ENCODE results near the gene PDE6G.
"Not testable (repeated sequence)": the region's sequence is repeated elsewhere in the genome, so short reads cannot be mapped to it uniquely, and the experiment has no call there.

PDE6G gene

GRCh38 chr17:81681672-81682071 is 25.3 kb upstream of the PDE6G start:
- FAIRE-seq = no peak
- TF ChIP-seq, protein P1, sequence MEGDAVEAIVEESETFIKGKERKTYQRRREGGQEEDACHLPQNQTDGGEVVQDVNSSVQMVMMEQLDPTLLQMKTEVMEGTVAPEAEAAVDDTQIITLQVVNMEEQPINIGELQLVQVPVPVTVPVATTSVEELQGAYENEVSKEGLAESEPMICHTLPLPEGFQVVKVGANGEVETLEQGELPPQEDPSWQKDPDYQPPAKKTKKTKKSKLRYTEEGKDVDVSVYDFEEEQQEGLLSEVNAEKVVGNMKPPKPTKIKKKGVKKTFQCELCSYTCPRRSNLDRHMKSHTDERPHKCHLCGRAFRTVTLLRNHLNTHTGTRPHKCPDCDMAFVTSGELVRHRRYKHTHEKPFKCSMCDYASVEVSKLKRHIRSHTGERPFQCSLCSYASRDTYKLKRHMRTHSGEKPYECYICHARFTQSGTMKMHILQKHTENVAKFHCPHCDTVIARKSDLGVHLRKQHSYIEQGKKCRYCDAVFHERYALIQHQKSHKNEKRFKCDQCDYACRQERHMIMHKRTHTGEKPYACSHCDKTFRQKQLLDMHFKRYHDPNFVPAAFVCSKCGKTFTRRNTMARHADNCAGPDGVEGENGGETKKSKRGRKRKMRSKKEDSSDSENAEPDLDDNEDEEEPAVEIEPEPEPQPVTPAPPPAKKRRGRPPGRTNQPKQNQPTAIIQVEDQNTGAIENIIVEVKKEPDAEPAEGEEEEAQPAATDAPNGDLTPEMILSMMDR (IDR thresholded peaks at IDR 0.05; ENCODE audit: insufficient read depth, missing control alignments) = no peak
- DNase-seq (ENCODE audit: insufficient read length, low spot score) = no peak

GRCh38 chr17:81680150-81680549 is 23.8 kb upstream of the PDE6G start:
- TF ChIP-seq, protein P1 (IDR thresholded peaks at IDR 0.05; ENCODE audit: insufficient read depth, missing control alignments) = no peak
- no peak for DNase-seq (ENCODE audit: insufficient read length, low spot score)

DNA sequence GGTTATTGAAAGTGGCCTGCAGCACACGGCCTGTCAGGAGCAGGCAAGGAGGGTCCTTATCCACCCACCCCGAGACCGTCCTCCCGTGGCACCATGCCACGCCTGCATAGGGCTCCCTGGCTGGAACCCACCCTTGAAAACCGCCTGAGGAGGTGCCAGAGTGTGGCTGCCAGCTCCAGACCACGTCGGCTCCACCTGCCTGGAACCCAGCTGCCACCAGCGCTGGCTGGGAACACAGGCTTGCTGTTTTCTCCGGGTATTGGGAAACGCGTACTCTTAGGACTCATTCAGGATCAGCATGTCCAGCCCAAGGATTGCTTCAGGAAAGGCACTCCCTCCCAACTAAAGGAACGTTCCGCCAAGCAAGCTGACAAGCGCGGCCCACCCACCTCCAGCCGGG is 20.6 kb upstream of the PDE6G start:
- FAIRE-seq = no peak
- no peak for DNase-seq (ENCODE audit: insufficient read length, low spot score)
- TF ChIP-seq, protein P1 (IDR thresholded peaks at IDR 0.05; ENCODE audit: insufficient read depth, missing control alignments) = no peak

More at GRCh38 chr17:81680150-81680549, 23.8 kb upstream of the PDE6G start:
- FAIRE-seq = no peak

- not testable (repeated sequence) for FAIRE-seq; DNase-seq (ENCODE audit: insufficient read length, low spot score)
- TF ChIP-seq, protein P1 (IDR thresholded peaks at IDR 0.05; ENCODE audit: insufficient read depth, missing control alignments) = peak; percentile 44
Observed at GRCh38 chr17:81675515-81676221, 19.3 kb upstream of the PDE6G start.

GRCh38 chr17:81673561-81674258 is 17.4 kb upstream of the PDE6G start:
- FAIRE-seq = no peak
- no peak for DNase-seq (ENCODE audit: insufficient read length, low spot score)
- TF ChIP-seq, protein P1 (IDR thresholded peaks at IDR 0.05; ENCODE audit: insufficient read depth, missing control alignments) = no peak

DNA sequence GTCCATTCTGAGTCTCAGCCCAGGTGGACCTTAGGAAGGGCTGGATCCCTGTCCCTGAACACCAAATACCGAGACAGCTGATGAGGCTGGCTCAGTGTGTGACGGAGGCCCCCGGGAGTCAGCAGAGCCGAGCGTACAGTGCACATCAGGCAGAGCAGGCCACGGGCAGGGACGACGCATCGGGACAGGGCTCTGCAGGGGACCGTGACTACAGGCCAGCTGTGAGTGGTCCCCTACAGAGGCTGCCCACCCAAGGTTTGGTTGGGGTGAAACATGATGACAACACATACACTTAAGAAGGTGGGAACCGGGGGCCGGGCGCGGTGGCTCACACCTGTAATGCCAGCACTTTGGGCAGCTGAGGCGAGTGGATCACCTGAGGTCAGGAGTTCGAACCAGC is 16.6 kb upstream of the PDE6G start:
- DNase-seq (ENCODE audit: insufficient read length, low spot score) (no peak), FAIRE-seq (no peak)
- TF ChIP-seq, protein P1 (IDR thresholded peaks at IDR 0.05; ENCODE audit: insufficient read depth, missing control alignments) = no peak

- TF ChIP-seq, protein P1 (IDR thresholded peaks at IDR 0.05; ENCODE audit: insufficient read depth, missing control alignments) = no peak
- FAIRE-seq (no peak), DNase-seq (ENCODE audit: insufficient read length, low spot score) (no peak)
Observed at GRCh38 chr17:81672504-81672903, 16.2 kb upstream of the PDE6G start.
